ENCODE results near the gene MIA2. TPM values are rescaled to one million over a fixed set of nuclear protein-coding genes. Genes with fewer than 3 reads are reported as not detected.

MIA2 gene
- total RNA-seq, 2 donors from 2014 or later = 16.8 to 26.5 TPM

GRCh38 chr14:39315859-39316444 is 82.2 kb downstream of the MIA2 start:
- DNase-seq = no peak
- Mint-ChIP-seq H3K27me3 (ENCODE audit: insufficient read depth) (no peaks in the 10 kb centered on the region), H3K36me3 (ENCODE audit: low read depth) (peaks cover 23% of the 10 kb centered on the region), H3K4me3 (no peak overlapping the region), H3K4me1 (peaks cover 5% of the 10 kb centered on the region), H3K9me3 (no peaks in the 10 kb centered on the region), H3K27ac (no peak overlapping the region)
- no peak overlapping the region for H3K27ac ChIP-seq (ENCODE audit: low read depth, low read length)
- no peaks in the 10 kb centered on the region for H3K27me3 ChIP-seq (ENCODE audit: control insufficient read depth, insufficient read depth, low read length, poor library complexity, severe bottlenecking)
- no peaks in the 10 kb centered on the region for H3K9me3 ChIP-seq (ENCODE audit: control insufficient read depth, low read length)
- H3K4me3 ChIP-seq (ENCODE audit: low read length) = no peak overlapping the region
- H3K9ac ChIP-seq (ENCODE audit: extremely low read depth, low read length, poor library complexity, severe bottlenecking) = no peak overlapping the region
- H3K36me3 ChIP-seq (ENCODE audit: control insufficient read depth, insufficient read depth, low read length) = peaks cover 17% of the 10 kb centered on the region
- WGBS, 2 experiments (ENCODE audit: insufficient coverage in 1 of 2, insufficient read length in 1 of 2) = 100% methylated on average over 1 of the region's 1 CpG; no CpG with 5 or more reads in 1 of the 2 experiments
- peaks cover 5% of the 10 kb centered on the region for H3K4me1 ChIP-seq (ENCODE audit: control insufficient read depth, insufficient read depth, low read length)
- TF ChIP-seq CTCF (conservative IDR thresholded peaks at IDR 0.05) = no peak

- no peaks in the 10 kb centered on the region for H3K9me3 Mint-ChIP-seq
- Histone ChIP-seq H3K36me3 (ENCODE audit: control insufficient read depth, insufficient read depth, low read length) (peaks cover 17% of the 10 kb centered on the region), H3K27me3 (ENCODE audit: control insufficient read depth, insufficient read depth, low read length, poor library complexity, severe bottlenecking) (no peaks in the 10 kb centered on the region), H3K4me1 (ENCODE audit: control insufficient read depth, insufficient read depth, low read length) (peaks cover 5% of the 10 kb centered on the region), H3K9ac (ENCODE audit: extremely low read depth, low read length, poor library complexity, severe bottlenecking) (no peak overlapping the region), H3K4me3 (ENCODE audit: low read length) (no peak overlapping the region), H3K9me3 (ENCODE audit: control insufficient read depth, low read length) (no peaks in the 10 kb centered on the region), H3K27ac (ENCODE audit: low read depth, low read length) (no peak overlapping the region)
- H3K4me3 Mint-ChIP-seq = no peak overlapping the region
- no peak for DNase-seq
- H3K27me3 Mint-ChIP-seq (ENCODE audit: insufficient read depth) = no peaks in the 10 kb centered on the region
- H3K36me3 Mint-ChIP-seq (ENCODE audit: low read depth) = peaks cover 22% of the 10 kb centered on the region
- TF ChIP-seq CTCF (conservative IDR thresholded peaks at IDR 0.05) = no peak
- H3K27ac Mint-ChIP-seq = peak overlapping the region; percentile 28
- peaks cover 5% of the 10 kb centered on the region for H3K4me1 Mint-ChIP-seq
- WGBS, 2 experiments (ENCODE audit: insufficient coverage in 1 of 2, insufficient read length in 1 of 2) = 89 to 95% methylated on average over 6 to 8 of the region's 8 CpGs
Observed at GRCh38 chr14:39316830-39317553, 83.3 kb downstream of the MIA2 start.

- H3K27ac ChIP-seq (ENCODE audit: low read depth, low read length) = no peak overlapping the region
- H3K4me3 ChIP-seq (ENCODE audit: low read length) = no peak overlapping the region
- peaks cover 5% of the 10 kb centered on the region for H3K4me1 ChIP-seq (ENCODE audit: control insufficient read depth, insufficient read depth, low read length)
- H3K36me3 Mint-ChIP-seq (ENCODE audit: low read depth) = peaks cover 22% of the 10 kb centered on the region
- peak overlapping the region; percentile 3 for H3K27ac Mint-ChIP-seq
- H3K36me3 ChIP-seq (ENCODE audit: control insufficient read depth, insufficient read depth, low read length) = peaks cover 17% of the 10 kb centered on the region
- H3K9me3 ChIP-seq (ENCODE audit: control insufficient read depth, low read length) = no peaks in the 10 kb centered on the region
- no peaks in the 10 kb centered on the region for H3K9me3 Mint-ChIP-seq
- H3K4me3 Mint-ChIP-seq = no peak overlapping the region
- DNase-seq = no peak
- no peak for TF ChIP-seq CTCF (conservative IDR thresholded peaks at IDR 0.05)
- H3K9ac ChIP-seq (ENCODE audit: extremely low read depth, low read length, poor library complexity, severe bottlenecking) = no peak overlapping the region
- H3K27me3 Mint-ChIP-seq (ENCODE audit: insufficient read depth) = no peaks in the 10 kb centered on the region
- WGBS, 2 experiments (ENCODE audit: insufficient coverage in 1 of 2, insufficient read length in 1 of 2) = 95 to 100% methylated on average over 1 to 2 of the region's 2 CpGs
- no peaks in the 10 kb centered on the region for H3K27me3 ChIP-seq (ENCODE audit: control insufficient read depth, insufficient read depth, low read length, poor library complexity, severe bottlenecking)
- H3K4me1 Mint-ChIP-seq = peaks cover 5% of the 10 kb centered on the region
Observed at GRCh38 chr14:39318574-39318973, 84.9 kb downstream of the MIA2 start.
